ENCODE data around the gene ASB10. TPM values are rescaled to one million over a fixed set of nuclear protein-coding genes. Genes with fewer than 3 reads are reported as not detected.

Gene ASB10
- total and polyA plus RNA-seq, 2 of the 8 experiments (the other 6 are each of a cell fraction or from before 2014, with no cell fraction given), result not detected

DNA sequence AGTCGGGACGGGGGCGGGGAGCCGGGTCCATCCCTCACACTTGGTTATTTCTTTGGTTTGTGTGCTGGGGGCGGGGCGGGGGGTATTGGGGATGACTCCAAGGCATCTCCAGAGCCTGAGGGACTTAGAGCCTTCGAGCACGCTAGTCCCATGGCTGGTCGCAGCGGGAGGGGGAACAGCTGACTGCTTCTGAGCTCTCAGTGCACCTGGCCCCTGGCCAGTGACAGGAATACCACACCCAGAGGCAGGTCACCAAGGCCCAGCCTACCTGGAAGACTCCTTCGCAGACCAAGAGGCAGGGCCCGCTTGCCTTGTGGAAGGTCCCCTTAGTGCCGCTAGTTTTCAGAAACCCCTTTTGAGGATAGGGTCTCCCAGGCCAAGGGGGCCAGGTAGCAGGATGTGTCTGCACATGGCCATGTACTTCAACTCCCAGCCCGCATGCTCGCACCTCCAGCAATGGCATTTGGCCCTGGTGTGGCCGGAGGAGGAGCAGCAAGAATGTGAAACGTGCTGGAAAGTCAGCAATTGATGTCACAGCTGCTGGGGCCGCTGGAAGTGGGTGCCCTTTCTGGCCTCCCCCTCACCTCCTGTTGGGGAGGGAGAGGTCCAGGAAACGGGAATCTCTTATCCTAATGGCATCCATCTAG is 60.4 kb downstream of the ASB10 start:
- peak overlapping the region; percentile 47 to 92 for H3K4me2 ChIP-seq (ENCODE audit: insufficient read depth in 1 of 2, low read depth in 2 of 2, low read length in 2 of 2)
- peak overlapping the region; percentile 41 for H3K4ac ChIP-seq (replicated peaks; ENCODE audit: insufficient read length, low read depth, low read length)
- H3K9me3 ChIP-seq (ENCODE audit: insufficient read depth in 2 of 2, low read depth in 1 of 2, low read length in 1 of 2), result no peaks in the 10 kb centered on the region
- no peak overlapping the region for H3K56ac ChIP-seq (replicated peaks; ENCODE audit: insufficient read length, low read depth, low read length)
- DNase-seq (ENCODE audit: low read depth in 1 of 2, low spot score in 2 of 2), result no peak
- H2AFZ ChIP-seq (ENCODE audit: low read length), result no peak overlapping the region
- no peak overlapping the region for H2BK20ac ChIP-seq (ENCODE audit: low read length)
- H3K27ac ChIP-seq (ENCODE audit: low read depth, low read length), result no peak overlapping the region
- H4K5ac ChIP-seq (ENCODE audit: insufficient read length, low read depth, low read length), result no peak overlapping the region
- H3K14ac ChIP-seq (ENCODE audit: insufficient read length), result no peak overlapping the region
- H4K91ac ChIP-seq (replicated peaks; ENCODE audit: insufficient read length, low read length), result no peak overlapping the region
- peak overlapping the region in 1 of 4 experiments; percentile 75; a peak in 6 of 8 replicates for H3K4me3 ChIP-seq (ENCODE audit: extremely low read depth in 1 of 4, insufficient read depth in 2 of 4, low read depth in 3 of 4, low read length in 4 of 4)
- CTCF ChIA-PET (ENCODE audit: partially characterized antibody), result interaction anchor here (0.6 to 11.7 kb wide), 6 partner anchors 16 to 118 kb away, joined by 3 to 197 read pairs (median 10); no protein-coding TSS in a partner anchor
- POLR2A ChIA-PET (ENCODE audit: partially characterized antibody), result interaction anchor here (1.5 to 2.0 kb wide), 3 partner anchors 12 to 50 kb away, joined by 4 to 7 read pairs (median 6); no protein-coding TSS in a partner anchor
- no peaks in the 10 kb centered on the region for H3K79me2 ChIP-seq (ENCODE audit: control insufficient read depth in 1 of 2, insufficient read depth in 2 of 2, low read length in 2 of 2)
- peaks cover 0 to 21% (median 7%) of the 10 kb centered on the region in 4 experiments; a peak in 6 of 7 replicates for H3K4me1 ChIP-seq (replicated peaks in 1 of 4; ENCODE audit: control insufficient read depth in 3 of 4, insufficient read depth in 4 of 4, low read length in 3 of 4)
- H3K23ac ChIP-seq (ENCODE audit: insufficient read length), result no peak overlapping the region
- H2BK120ac ChIP-seq (replicated peaks; ENCODE audit: low read depth, low read length), result no peak overlapping the region
- peaks cover 0 to 11% (median 0%) of the 10 kb centered on the region in 4 experiments; a peak in 2 of 8 replicates for H3K36me3 ChIP-seq (ENCODE audit: control insufficient read depth in 2 of 4, insufficient read depth in 4 of 4, low read length in 3 of 4)
- H4K8ac ChIP-seq (ENCODE audit: extremely low read depth, insufficient read depth, low read length), result peak overlapping the region; percentile 6; the same call in 1 of the 2 replicates
- 61% methylated on average over 12 of the region's 19 CpGs; no CpG with 5 or more reads in 1 of the 2 experiments for WGBS, 2 experiments (ENCODE audit: extremely low coverage in 1 of 2, insufficient coverage in 1 of 2, insufficient read length in 1 of 2, insufficient replicate concordance in 2 of 2, low coverage in 1 of 2, low lambda C conversion rate in 2 of 2, missing lambda C conversion rate in 1 of 2)
- no peaks in the 10 kb centered on the region for H3K79me1 ChIP-seq (ENCODE audit: low read depth, low read length)
- peaks cover 10 to 27% of the 10 kb centered on the region in 2 experiments for H4K20me1 ChIP-seq (replicated peaks in 1 of 2; ENCODE audit: control insufficient read depth in 1 of 2, insufficient read depth in 2 of 2, low read length in 2 of 2)
- no peak for FAIRE-seq
- no peak overlapping the region for H2BK5ac ChIP-seq (ENCODE audit: low read depth, low read length)
- no peak overlapping the region for H2AK5ac ChIP-seq (ENCODE audit: low read depth, low read length)
- H3K18ac ChIP-seq (ENCODE audit: extremely low read depth, low read length), result peak overlapping the region; percentile 4
- 0 out of 2 replicates have a peak overlapping the region, but pooled peaks have one; percentile 61 for H2BK15ac ChIP-seq (ENCODE audit: low read length)
- 0 out of 7 replicates have a peak overlapping the region, but pooled peaks of 1 of the 4 experiments have one; percentile 8 for H3K9ac ChIP-seq (replicated peaks in 1 of 4; ENCODE audit: extremely low read depth in 1 of 4, low read depth in 3 of 4, low read length in 3 of 4)
- H3K23me2 ChIP-seq (ENCODE audit: low read depth, low read length), result peaks cover 5% of the 10 kb centered on the region; the same call in 1 of the 2 replicates
- H3K27me3 ChIP-seq (replicated peaks in 1 of 4; ENCODE audit: control insufficient read depth in 3 of 4, extremely low read depth in 1 of 4, insufficient read depth in 3 of 4, low read length in 3 of 4), result peaks cover 0 to 13% (median 4%) of the 10 kb centered on the region in 4 experiments; a peak in 5 of 7 replicates
- H2BK12ac ChIP-seq (ENCODE audit: low read depth, low read length), result no peak overlapping the region
- peak; percentile 64 to 76; a peak in 2 of 4 replicates for TF ChIP-seq SIN3A (conservative IDR thresholded peaks at IDR 0.05 in 1 of 2, IDR thresholded peaks at IDR 0.05 in 1 of 2; ENCODE audit: low read depth in 1 of 2, low read length in 2 of 2)
- TF ChIP-seq, protein P1, sequence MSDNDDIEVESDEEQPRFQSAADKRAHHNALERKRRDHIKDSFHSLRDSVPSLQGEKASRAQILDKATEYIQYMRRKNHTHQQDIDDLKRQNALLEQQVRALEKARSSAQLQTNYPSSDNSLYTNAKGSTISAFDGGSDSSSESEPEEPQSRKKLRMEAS (IDR thresholded peaks at IDR 0.05), result peak; percentile 74; the same call in 1 of the 2 replicates
- no peak for TF ChIP-seq HDAC2 (IDR thresholded peaks at IDR 0.05; ENCODE audit: borderline replicate concordance in 1 of 2, low read depth in 2 of 2, low read length in 2 of 2)
